AG09309 (cell line): ENCODE data around the gene KIF25.

Source experiments
- DNase-seq: peaks from one replicate; pipeline ENCODE4 v3.0.0-alpha.2; 2010; ENCODE audit warnings: low read depth
- H3K4me3 ChIP-seq: 2 replicates; pipeline ENCODE4 v1.5.1; 2011; ENCODE audit warnings: mild to moderate bottlenecking, low read depth, low read length, moderate library complexity; ENCODE audit not compliant: control insufficient read depth
- TF ChIP-seq, protein P1 (sequence below): IDR thresholded peaks from 2 replicates; pipeline ENCODE4 v1.5.1; 2011; ENCODE audit warnings: mild to moderate bottlenecking, low read depth, low read length, inconsistent platforms; ENCODE audit not compliant: insufficient read depth, control insufficient read depth; ENCODE audit errors: missing control alignments

The KIF25 gene

DNA sequence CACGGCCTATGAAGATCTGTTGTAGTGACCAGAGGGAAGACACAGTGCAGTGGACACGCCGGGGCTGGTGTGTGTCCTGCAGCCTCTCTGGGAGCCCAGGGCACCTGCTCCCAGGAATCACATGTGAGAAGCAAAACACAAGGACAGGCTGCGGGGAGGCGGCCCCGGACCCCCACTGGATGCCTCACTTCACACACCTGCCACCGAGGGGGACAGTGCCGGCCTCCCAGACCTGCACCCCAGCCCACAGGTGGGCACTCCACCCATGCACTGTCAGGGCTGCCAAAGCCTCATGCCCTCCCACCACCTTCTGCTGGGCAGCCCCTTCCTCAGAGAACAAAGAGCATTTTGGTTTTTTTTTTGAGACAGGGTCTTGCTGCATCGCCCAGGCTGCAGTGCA lies 54.2 kb downstream of the KIF25 start:
- TF ChIP-seq, protein P1, sequence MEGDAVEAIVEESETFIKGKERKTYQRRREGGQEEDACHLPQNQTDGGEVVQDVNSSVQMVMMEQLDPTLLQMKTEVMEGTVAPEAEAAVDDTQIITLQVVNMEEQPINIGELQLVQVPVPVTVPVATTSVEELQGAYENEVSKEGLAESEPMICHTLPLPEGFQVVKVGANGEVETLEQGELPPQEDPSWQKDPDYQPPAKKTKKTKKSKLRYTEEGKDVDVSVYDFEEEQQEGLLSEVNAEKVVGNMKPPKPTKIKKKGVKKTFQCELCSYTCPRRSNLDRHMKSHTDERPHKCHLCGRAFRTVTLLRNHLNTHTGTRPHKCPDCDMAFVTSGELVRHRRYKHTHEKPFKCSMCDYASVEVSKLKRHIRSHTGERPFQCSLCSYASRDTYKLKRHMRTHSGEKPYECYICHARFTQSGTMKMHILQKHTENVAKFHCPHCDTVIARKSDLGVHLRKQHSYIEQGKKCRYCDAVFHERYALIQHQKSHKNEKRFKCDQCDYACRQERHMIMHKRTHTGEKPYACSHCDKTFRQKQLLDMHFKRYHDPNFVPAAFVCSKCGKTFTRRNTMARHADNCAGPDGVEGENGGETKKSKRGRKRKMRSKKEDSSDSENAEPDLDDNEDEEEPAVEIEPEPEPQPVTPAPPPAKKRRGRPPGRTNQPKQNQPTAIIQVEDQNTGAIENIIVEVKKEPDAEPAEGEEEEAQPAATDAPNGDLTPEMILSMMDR: no peak
- no peak overlapping the region for H3K4me3 ChIP-seq
- DNase-seq: no peak

DNA sequence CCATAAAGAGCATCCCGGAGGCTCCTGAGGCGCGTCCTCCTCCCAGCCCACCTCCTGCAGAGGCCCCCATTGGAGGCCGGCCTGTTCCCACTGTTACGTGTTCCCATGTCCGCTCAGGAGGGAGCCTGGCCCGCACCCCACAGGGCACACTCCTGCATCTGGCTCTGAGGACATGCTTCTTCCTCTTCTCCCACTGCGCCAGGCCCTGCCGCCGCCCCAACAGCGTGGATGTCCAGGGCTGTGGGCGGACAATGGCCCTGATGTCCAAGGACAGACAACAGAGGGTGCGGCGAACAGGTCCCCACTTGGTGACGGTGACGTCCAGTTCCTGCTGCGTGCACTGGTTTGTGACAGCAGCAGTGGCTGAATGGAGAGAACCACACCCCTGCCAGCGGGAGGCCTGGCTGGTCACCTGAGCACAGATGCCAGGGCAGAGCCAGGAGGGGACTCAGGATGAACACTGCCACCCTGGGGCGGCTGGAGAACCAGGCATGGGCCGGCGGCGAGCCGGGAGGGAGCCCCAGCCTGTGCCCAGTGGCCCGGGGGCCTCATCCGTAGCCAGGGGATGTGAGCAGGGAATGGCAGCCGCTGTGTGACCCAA lies 54.9 kb downstream of the KIF25 start:
- TF ChIP-seq, protein P1: no peak
- H3K4me3 ChIP-seq: no peak overlapping the region
- DNase-seq: no peak

DNA sequence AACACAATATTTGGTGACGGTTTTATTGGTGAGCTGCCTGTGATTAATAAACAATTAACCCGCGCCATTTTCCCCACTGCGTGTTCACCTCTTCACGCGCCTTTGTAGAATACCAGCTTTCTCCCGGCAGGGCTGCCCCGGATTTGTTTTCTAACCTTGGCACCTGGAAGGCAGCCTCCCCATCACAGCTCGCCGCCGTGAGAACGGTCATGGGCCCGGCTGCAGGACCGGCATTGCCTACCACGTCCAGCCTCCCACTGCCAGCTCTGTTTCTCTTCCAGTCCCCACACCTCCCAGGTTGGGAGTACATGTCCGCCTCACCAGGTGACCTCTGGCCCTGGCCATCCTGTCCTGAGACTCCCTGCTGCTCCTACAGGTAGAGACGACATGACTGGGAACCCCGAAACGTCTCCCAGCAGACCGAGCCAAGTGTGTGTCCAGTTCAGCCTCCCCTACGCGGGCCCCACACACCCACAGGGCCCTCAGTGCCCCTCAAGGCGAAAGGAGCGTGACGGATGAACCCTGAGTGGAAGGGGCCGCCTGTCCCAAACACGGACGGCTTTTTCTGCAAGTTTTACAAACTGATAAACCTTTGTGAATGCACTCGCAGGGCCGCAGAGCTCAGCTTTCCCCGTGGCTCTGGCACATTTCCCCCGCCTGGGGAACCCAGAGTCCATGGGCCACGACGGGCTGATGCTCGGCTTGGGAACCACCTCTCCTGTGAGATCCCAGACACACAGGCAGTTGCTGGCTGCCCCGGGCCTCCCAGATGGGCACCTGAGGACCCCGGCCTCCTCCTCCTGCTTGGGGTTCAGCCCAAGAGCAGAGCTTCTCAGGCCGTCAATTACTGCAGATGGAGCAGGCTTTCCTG lies 55.9 kb downstream of the KIF25 start:
- no peak for DNase-seq
- TF ChIP-seq, protein P1: no peak
- no peak overlapping the region for H3K4me3 ChIP-seq

DNA sequence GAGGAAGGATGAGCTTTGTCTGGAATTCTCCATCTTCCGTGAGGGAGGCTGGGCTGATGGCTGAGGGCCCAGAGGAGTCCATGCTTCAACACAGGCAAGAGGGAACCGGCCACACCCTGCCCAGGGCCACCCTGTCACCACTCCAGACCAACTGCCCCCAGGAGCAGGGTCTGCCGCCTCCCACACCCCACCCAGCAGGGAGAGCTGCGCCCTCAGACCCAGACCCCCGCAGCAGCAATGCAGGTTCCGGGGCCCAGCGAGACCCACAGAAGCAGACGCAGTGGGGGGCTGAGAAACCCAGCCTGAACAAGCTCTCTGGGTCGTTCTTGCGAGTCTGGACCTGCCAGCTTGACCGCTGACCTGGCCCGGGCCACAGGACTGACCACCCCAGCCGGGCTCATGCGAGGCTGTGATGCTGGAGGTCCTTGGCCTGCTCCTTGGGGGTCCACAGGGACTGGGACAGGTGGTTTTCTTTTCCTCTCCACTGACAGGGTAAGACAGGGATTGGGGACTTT lies 56.5 kb downstream of the KIF25 start:
- H3K4me3 ChIP-seq: no peak overlapping the region
- TF ChIP-seq, protein P1: no peak
- DNase-seq: no peak

DNA sequence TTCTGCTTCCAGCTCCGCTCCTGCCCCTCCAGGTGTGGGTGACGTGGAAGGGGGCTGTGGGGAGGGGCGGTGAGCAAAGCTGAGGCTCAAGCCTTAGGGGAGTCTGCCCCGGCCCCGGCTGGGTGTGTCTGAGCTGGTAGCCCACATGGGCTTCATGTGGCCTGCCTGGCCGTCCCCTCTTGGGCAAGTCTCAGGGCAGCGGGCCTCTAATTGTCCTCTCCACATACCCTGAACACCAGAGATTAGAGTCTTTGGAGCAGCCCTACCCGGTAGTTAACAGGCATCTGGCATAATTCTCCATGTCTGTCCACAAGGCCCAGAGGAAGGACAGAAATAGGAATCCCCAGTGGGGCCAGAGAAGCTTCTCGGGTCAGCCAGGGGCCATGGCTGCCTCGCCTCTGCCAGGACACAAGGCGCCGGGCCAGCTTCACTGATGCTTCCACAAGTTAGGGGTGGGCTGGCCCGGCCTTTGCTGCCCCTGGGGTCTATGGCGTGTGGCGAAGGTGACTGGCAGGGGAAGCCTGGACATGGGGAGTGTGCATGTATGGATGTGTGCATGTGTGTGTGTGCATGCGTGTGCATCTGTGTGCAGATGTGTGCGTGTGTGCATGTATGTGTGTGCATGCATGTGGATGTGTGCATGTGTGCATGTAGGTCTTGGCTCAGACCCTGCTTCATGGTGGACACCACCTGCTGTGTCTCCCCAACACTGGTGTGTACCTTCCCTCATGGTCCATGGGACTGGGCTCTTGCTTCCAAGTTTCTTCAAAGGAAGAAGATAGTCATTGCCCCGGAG lies 57.5 kb downstream of the KIF25 start:
- H3K4me3 ChIP-seq: no peak overlapping the region
- DNase-seq: no peak
- TF ChIP-seq, protein P1: no peak

DNA sequence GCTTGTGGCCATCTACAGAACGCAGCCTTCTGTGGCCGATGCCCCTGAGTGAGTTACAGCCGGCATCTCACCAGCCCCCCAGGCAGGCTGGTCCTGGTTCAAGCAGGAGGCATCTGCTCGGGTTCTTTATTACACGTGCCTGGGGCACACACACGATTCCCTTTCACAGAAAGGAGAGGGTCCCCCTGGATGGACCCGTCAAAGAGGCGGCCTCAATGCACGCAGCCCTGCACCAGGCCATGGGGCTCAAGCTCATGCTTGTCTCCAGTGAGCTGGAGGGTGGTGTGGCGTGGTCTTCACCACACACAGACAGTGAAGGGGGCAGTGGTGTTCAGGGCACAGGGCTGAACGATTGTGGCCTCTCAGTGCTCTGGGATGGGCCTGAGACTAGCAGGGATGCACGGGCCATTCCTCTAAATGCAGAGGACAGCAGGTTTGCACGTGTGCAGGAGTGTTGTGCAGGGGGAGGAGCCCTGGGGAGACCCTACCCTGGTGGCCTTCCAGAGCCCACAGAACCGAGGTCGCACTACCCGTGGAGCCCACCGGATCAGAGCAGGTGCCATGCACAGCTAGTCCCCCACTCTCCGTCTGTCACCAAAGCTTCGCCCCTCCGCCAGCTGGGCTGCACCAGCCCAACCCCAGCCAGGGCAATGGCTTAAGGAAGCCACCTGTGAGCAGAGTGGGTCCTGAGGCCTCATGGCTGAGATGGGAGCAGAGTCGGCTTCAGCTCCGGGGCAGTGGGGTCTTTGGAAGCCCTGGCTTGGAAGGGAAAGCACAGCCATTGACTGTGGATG lies 58.4 kb downstream of the KIF25 start:
- DNase-seq: no peak
- TF ChIP-seq, protein P1: no peak
- H3K4me3 ChIP-seq: no peak overlapping the region
